ENCODE data around the gene KCTD3. TPM values are rescaled to one million over a fixed set of nuclear protein-coding genes. Genes with fewer than 3 reads are reported as not detected.

The KCTD3 gene
- total RNA-seq, 1 experiment from 2014 or later, result 46.7 TPM

DNA sequence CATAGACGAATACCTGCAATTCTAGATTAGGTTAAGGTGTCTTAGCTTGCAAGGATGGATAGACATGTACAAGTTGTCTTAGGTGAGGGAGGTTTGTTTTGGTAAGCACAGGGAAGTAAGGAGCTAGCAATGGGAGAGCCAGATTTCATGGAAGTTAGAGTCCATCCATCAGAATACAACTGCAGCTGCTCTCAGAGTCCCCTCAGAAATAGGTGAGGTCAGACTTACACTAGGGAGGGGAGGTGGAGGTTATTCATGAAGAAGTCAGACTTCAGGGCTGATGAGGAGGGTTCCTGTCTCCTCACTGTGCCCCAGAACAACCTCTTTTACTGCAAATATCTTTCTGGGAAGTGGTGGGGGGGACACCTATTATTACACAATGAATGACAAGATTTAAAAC lies 85.3 kb downstream of the KCTD3 start:
- no peak for TF ChIP-seq YY1 (IDR thresholded peaks at IDR 0.05; ENCODE audit: extremely low read depth, insufficient replicate concordance, low read depth, low read length)
- TF ChIP-seq ZBTB33 (IDR thresholded peaks at IDR 0.05; ENCODE audit: extremely low read depth, insufficient replicate concordance, low read length), result no peak
- TF ChIP-seq ELF1 (IDR thresholded peaks at IDR 0.05; ENCODE audit: borderline replicate concordance, low read depth), result no peak
- TF ChIP-seq EGR1 (IDR thresholded peaks at IDR 0.05; ENCODE audit: low read depth), result no peak
- no peak for TF ChIP-seq SP1 (IDR thresholded peaks at IDR 0.05; ENCODE audit: low read depth)
- TF ChIP-seq ZFX (IDR thresholded peaks at IDR 0.05), result no peak
- no peak for TF ChIP-seq EZH2 (IDR thresholded peaks at IDR 0.05)
- TF ChIP-seq RAD21 (IDR thresholded peaks at IDR 0.05; ENCODE audit: low read depth), result no peak
- TF ChIP-seq JUND (IDR thresholded peaks at IDR 0.05), result no peak
- TF ChIP-seq, protein P1, sequence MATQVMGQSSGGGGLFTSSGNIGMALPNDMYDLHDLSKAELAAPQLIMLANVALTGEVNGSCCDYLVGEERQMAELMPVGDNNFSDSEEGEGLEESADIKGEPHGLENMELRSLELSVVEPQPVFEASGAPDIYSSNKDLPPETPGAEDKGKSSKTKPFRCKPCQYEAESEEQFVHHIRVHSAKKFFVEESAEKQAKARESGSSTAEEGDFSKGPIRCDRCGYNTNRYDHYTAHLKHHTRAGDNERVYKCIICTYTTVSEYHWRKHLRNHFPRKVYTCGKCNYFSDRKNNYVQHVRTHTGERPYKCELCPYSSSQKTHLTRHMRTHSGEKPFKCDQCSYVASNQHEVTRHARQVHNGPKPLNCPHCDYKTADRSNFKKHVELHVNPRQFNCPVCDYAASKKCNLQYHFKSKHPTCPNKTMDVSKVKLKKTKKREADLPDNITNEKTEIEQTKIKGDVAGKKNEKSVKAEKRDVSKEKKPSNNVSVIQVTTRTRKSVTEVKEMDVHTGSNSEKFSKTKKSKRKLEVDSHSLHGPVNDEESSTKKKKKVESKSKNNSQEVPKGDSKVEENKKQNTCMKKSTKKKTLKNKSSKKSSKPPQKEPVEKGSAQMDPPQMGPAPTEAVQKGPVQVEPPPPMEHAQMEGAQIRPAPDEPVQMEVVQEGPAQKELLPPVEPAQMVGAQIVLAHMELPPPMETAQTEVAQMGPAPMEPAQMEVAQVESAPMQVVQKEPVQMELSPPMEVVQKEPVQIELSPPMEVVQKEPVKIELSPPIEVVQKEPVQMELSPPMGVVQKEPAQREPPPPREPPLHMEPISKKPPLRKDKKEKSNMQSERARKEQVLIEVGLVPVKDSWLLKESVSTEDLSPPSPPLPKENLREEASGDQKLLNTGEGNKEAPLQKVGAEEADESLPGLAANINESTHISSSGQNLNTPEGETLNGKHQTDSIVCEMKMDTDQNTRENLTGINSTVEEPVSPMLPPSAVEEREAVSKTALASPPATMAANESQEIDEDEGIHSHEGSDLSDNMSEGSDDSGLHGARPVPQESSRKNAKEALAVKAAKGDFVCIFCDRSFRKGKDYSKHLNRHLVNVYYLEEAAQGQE (IDR thresholded peaks at IDR 0.05; ENCODE audit: low read depth), result no peak
- no peak for TF ChIP-seq ZNF274 (IDR thresholded peaks at IDR 0.05; ENCODE audit: low read depth, low read length)
- no peak for TF ChIP-seq EZH2phosphoT487 (IDR thresholded peaks at IDR 0.05; ENCODE audit: borderline replicate concordance)
- TF ChIP-seq FOSL1 (IDR thresholded peaks at IDR 0.05; ENCODE audit: low read depth), result no peak
- TF ChIP-seq CEBPB (IDR thresholded peaks at IDR 0.05; ENCODE audit: low read depth), result no peak
- TF ChIP-seq POLR2AphosphoS5 (IDR thresholded peaks at IDR 0.05; ENCODE audit: low read depth, low read length), result no peak
- no peak for TF ChIP-seq MAX (IDR thresholded peaks at IDR 0.05)
- Histone ChIP-seq H3K27ac (ENCODE audit: low read depth, low read length) (no peak overlapping the region), H3K79me2 (ENCODE audit: insufficient read depth, low read length) (no peaks in the 10 kb centered on the region), H3K9me3 (ENCODE audit: control insufficient read depth in 1 of 2, insufficient read depth in 1 of 2, low read depth in 1 of 2, low read length in 2 of 2) (no peaks in the 10 kb centered on the region), H4K20me1 (ENCODE audit: insufficient read depth) (no peaks in the 10 kb centered on the region), H3K9me2 (ENCODE audit: insufficient read depth) (no peaks in the 10 kb centered on the region), H3K4me3 (replicated peaks in 1 of 2; ENCODE audit: low read depth in 1 of 2, low read length in 2 of 2) (no peak overlapping the region), H3K4me1 (ENCODE audit: control insufficient read depth in 1 of 2, insufficient read depth in 2 of 2, low read length in 2 of 2) (no peaks in the 10 kb centered on the region), H3K27me3 (ENCODE audit: insufficient read depth, low read length) (no peaks in the 10 kb centered on the region), H3K36me3 (ENCODE audit: control insufficient read depth in 1 of 2, insufficient read depth in 2 of 2, low read length in 2 of 2) (no peaks in the 10 kb centered on the region), H3K9ac (ENCODE audit: low read length) (no peak overlapping the region), H3K4me2 (ENCODE audit: low read length) (no peak overlapping the region), H2AFZ (ENCODE audit: low read depth, low read length, poor library complexity, severe bottlenecking) (no peak overlapping the region)
- intact Hi-C loops (cut with micrococcal nuclease), result no loop called here
- ChIA-PET RAD21 (ENCODE audit: low non-redundant PET in 1 of 2, low total read pairs in 2 of 2, uncharacterized antibody in 2 of 2, unreplicated experiment in 2 of 2) (no interaction called here), POLR2A (no interaction called here), CTCF (no interaction called here)
- ATAC-seq (no peak), DNase-seq (ENCODE audit: low read depth, low spot score) (no peak)
- no TSS peak for BruUV-seq (replicated peaks)
